HepG2 (cell line): ENCODE measurements around the gene SEC61G. TPM values are rescaled to one million over a fixed set of nuclear protein-coding genes. Genes with fewer than 3 reads are reported as not detected.

ENCODE experiments used
- ATAC-seq: fragments of 200-7000 bp; cut with Tn5 transposase; 3 replicates; pipeline ENCODE4 v1.9.1; 2020; ENCODE audit warnings: mild to moderate bottlenecking, moderate library complexity
- BruUV-seq: library from RNA; stranded (reverse); fragments of 400-500 nt; replicated peaks from 2 replicates; lab custom pipeline; 2021; lab: Mats Ljungman, UMichigan
- CTCF ChIA-PET: fragments of 300-600 bp; formaldehyde crosslinking; extraction: SDS; loops from one replicate; lab custom pipeline; 2021; ENCODE audit warnings: low total read pairs, inconsistent platforms, low intra/inter-chr PET ratio; lab: Yijun Ruan, JAX
- POLR2A ChIA-PET: fragments of 350-600 bp; sonication (Branson Sonifier 250); formaldehyde crosslinking; loops from one replicate; lab custom pipeline; 2020; ENCODE audit warnings: antibody characterized with exemption, inconsistent platforms; lab: Yijun Ruan, JAX
- DNase-seq: peaks from one replicate; pipeline ENCODE4 v3.0.0-alpha.2; 2015; ENCODE audit warnings: low spot score
- FAIRE-seq: peaks from 3 replicates; lab custom pipeline; 2011; peaks lifted over from hg19 to GRCh38; lab: Jason Lieb, UNC
- H2AFZ ChIP-seq: one replicate; pipeline ENCODE4 v1.6.1; 2011; ENCODE audit warnings: low read length, inconsistent platforms
- H3K27ac ChIP-seq: fragments of 300-600 bp; 3 replicates; pipeline ENCODE4 v1.8.0; 2011; ENCODE audit warnings: mixed run types, mild to moderate bottlenecking, mixed read lengths, low read length, inconsistent platforms; ENCODE audit not compliant: insufficient read depth; ENCODE audit errors: extremely low read length
- H3K27me3 ChIP-seq, 2 experiments: fragments of 200-600 bp in 1 of 2; 2 replicates in 1 of 2; 3 replicates in 1 of 2; pipeline versions ENCODE4 v1.6.0 to v1.8.0; 2011; ENCODE audit warnings: low read length in 2 of 2, mild to moderate bottlenecking in 2 of 2, moderate library complexity in 2 of 2, inconsistent platforms in 1 of 2; ENCODE audit not compliant: insufficient read depth in 2 of 2, control insufficient read depth in 1 of 2
- H3K36me3 ChIP-seq, 2 experiments: fragments of 200-600 bp in 1 of 2; replicated peaks in 1 of 2; 2 replicates in 1 of 2; 3 replicates in 1 of 2; pipeline versions ENCODE4 v1.5.1 to v1.8.0; 2011; ENCODE audit warnings: low read length in 2 of 2, inconsistent platforms in 1 of 2; ENCODE audit not compliant: insufficient read depth in 2 of 2, control insufficient read depth in 1 of 2
- H3K4me1 ChIP-seq: 2 replicates; pipeline ENCODE4 v1.5.1; 2012; ENCODE audit warnings: low read length, inconsistent platforms; ENCODE audit not compliant: insufficient read depth
- H3K4me2 ChIP-seq: 2 replicates; pipeline ENCODE4 v1.6.0; 2011; ENCODE audit warnings: low read depth, low read length, inconsistent platforms
- H3K4me3 ChIP-seq, 3 experiments: fragments of 200-600 bp in 1 of 3; sonication (generic), shearing (Covaris generic) in 1 of 3; replicated peaks in 1 of 3; 2 replicates each; pipeline ENCODE4 v1.5.1; 2011 to 2016; ENCODE audit warnings: low read length in 3 of 3, inconsistent platforms in 2 of 3, low read depth in 2 of 3, mild to moderate bottlenecking in 2 of 3, control low read depth in 1 of 3, mixed read lengths in 1 of 3; ENCODE audit not compliant: insufficient read depth in 1 of 3
- H3K79me2 ChIP-seq: one replicate; pipeline ENCODE4 v1.6.1; 2011; ENCODE audit warnings: low read length, inconsistent platforms; ENCODE audit not compliant: insufficient read depth
- H3K9ac ChIP-seq: 2 replicates; pipeline ENCODE4 v1.6.0; 2011; ENCODE audit warnings: mild to moderate bottlenecking, low read depth, low read length, inconsistent platforms; ENCODE audit not compliant: insufficient read depth
- H3K9me3 ChIP-seq: 2 replicates; pipeline ENCODE4 v1.5.1; 2012; ENCODE audit warnings: mild to moderate bottlenecking, low read length
- H4K20me1 ChIP-seq: 2 replicates; pipeline ENCODE4 v1.6.0; 2011; ENCODE audit warnings: inconsistent platforms, mild to moderate bottlenecking, low read length, moderate library complexity; ENCODE audit not compliant: insufficient read depth
- NCOA1 ChIP-seq: sonication (generic); formaldehyde crosslinking; IDR thresholded peaks from 2 replicates; pipeline ENCODE4 v1.9.0; 2021; ENCODE audit warnings: missing genetic modification reagents
- NR2F1 ChIP-seq, 2 experiments: fragments of 450-650 bp in 1 of 2; formaldehyde crosslinking in 1 of 2; IDR thresholded peaks; 2 replicates each; pipeline versions ENCODE4 v1.5.0 to v1.6.1; 2016 to 2020; ENCODE audit warnings: mild to moderate bottlenecking in 1 of 2, missing compliant biosample characterization in 1 of 2, missing genetic modification reagents in 1 of 2, moderate library complexity in 1 of 2
- SMARCE1 ChIP-seq: fragments of 450-650 bp; IDR thresholded peaks from 2 replicates; pipeline ENCODE4 v1.6.1; 2017; ENCODE audit warnings: borderline replicate concordance
- TCF7L2 ChIP-seq: IDR thresholded peaks from 2 replicates; pipeline ENCODE4 v1.6.1; 2011; ENCODE audit warnings: mild to moderate bottlenecking, low read depth, low read length, moderate library complexity
- ZFP36L2 ChIP-seq: sonication (generic); formaldehyde crosslinking; IDR thresholded peaks from 2 replicates; pipeline ENCODE4 v1.4.0; 2020; ENCODE audit warnings: missing genetic modification reagents
- ZNF17 ChIP-seq: sonication (generic); formaldehyde crosslinking; IDR thresholded peaks from 2 replicates; pipeline ENCODE4 v1.5.0; 2020; ENCODE audit warnings: mild to moderate bottlenecking, missing genetic modification reagents
- ZNF337 ChIP-seq: sonication (generic); formaldehyde crosslinking; IDR thresholded peaks from 2 replicates; pipeline ENCODE4 v1.5.1; 2020; ENCODE audit warnings: missing genetic modification reagents, low read depth, mild to moderate bottlenecking, borderline replicate concordance
- ZNF841 ChIP-seq: sonication (generic); formaldehyde crosslinking; IDR thresholded peaks from 2 replicates; pipeline ENCODE4 v1.8.1; 2023; ENCODE audit warnings: missing genetic modification reagents, borderline replicate concordance
- WGBS: methylation state at CpG from one replicate; pipeline ENCODE4 v1.1.6; 2017; ENCODE audit warnings: low lambda C conversion rate; 5-methylcytosine and 5-hydroxymethylcytosine counted together
- in situ Hi-C: cut with HindIII; loops from 2 replicates; pipeline ENCODE4 v1.10.0; 2017; ENCODE audit warnings: low pct_unique_long_range_greater_than_20kb; ENCODE audit not compliant: extremely low pct_ligation_motif_present
- intact Hi-C: fragments of 100-400 bp; cut with micrococcal nuclease; formaldehyde crosslinking; loops from one replicate; pipeline ENCODE4 v1.10.0; 2022; ENCODE audit not compliant: unreplicated experiment
- polyA plus RNA-seq, 8 experiments: library from polyadenylated mRNA; depleted of rRNA in 3 of 8; stranded (reverse) in 7 of 8; unstranded in 1 of 8; fragments of >200 nt; fragmentation: Illumina TruSeq in 4 of 8; extraction: Trizol in 4 of 8; gene quantifications; 2 replicates each; pipeline versions ENCODE4 v1.2.1 to v1.2.3, GENCODE V29; 2011 to 2016; ENCODE audit warnings: low read depth in 4 of 8, missing spikeins in 1 of 8, mixed read lengths in 1 of 8; ENCODE audit not compliant: insufficient read depth in 1 of 8
- total RNA-seq, 5 experiments: library from RNA; depleted of rRNA; stranded (reverse); fragments of >200 nt; fragmentation: Illumina TruSeq; extraction: Trizol; gene quantifications; 2 replicates each; pipeline ENCODE4 v1.2.3, GENCODE V29; 2016; ENCODE audit warnings: low read depth in 1 of 5
- TF ChIP-seq, protein P1 (sequence below): sonication (generic); formaldehyde crosslinking; conservative IDR thresholded peaks from 2 replicates; pipeline ENCODE4 v1.8.0; 2022; ENCODE audit warnings: mild to moderate bottlenecking, moderate library complexity, missing genetic modification reagents
- TF ChIP-seq, protein P2 (sequence below): sonication (generic); formaldehyde crosslinking; IDR thresholded peaks from 2 replicates; pipeline ENCODE4 v1.9.0; 2022; ENCODE audit warnings: missing genetic modification reagents, mild to moderate bottlenecking, borderline replicate concordance

The SEC61G gene
- total and polyA plus RNA-seq, 2 of the 13 experiments (the other 11 are each of a cell fraction or from before 2014, with no cell fraction given): 126 to 328 TPM

DNA sequence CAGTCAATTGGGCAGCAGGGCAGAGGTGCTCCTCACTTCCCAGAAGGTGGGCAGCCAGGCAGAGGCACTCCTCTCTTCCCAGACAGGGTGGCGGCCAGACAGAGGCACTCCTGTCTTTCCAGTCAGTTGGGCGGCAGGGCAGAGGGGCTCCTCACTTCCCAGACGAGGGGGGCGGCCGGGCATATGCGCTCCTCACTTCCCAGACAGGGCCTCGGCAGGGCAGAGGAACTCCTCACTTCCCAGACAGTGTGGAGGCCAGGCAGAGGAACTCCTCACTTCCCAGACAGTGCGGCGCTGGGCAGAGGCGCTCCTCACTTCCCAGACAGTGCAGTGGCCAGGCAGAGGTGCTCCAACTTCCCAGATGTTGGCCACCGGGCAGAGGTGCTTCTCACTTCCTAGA is 33.4 kb upstream of the SEC61G start:
- Histone ChIP-seq H3K9ac (no peak overlapping the region), H3K27me3 (peaks cover 0 to 4% of the 10 kb centered on the region in 2 experiments; a peak in 1 of 5 replicates), H3K4me2 (no peak overlapping the region), H3K9me3 (no peaks in the 10 kb centered on the region), H3K4me1 (no peaks in the 10 kb centered on the region), H2AFZ (no peak overlapping the region), H4K20me1 (no peaks in the 10 kb centered on the region), H3K27ac (no peak overlapping the region), H3K36me3 (no peaks in the 10 kb centered on the region), H3K79me2 (no peaks in the 10 kb centered on the region), H3K4me3 (no peak overlapping the region)
- TF ChIP-seq ZNF841: no peak
- no peak for TF ChIP-seq NR2F1 (CRISPR knock-in tag; IDR thresholded peaks at IDR 0.05)
- TF ChIP-seq, protein P1, sequence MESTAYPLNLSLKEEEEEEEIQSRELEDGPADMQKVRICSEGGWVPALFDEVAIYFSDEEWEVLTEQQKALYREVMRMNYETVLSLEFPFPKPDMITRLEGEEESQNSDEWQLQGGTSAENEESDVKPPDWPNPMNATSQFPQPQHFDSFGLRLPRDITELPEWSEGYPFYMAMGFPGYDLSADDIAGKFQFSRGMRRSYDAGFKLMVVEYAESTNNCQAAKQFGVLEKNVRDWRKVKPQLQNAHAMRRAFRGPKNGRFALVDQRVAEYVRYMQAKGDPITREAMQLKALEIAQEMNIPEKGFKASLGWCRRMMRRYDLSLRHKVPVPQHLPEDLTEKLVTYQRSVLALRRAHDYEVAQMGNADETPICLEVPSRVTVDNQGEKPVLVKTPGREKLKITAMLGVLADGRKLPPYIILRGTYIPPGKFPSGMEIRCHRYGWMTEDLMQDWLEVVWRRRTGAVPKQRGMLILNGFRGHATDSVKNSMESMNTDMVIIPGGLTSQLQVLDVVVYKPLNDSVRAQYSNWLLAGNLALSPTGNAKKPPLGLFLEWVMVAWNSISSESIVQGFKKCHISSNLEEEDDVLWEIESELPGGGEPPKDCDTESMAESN (CRISPR knock-in tag): no peak
- TF ChIP-seq ZNF337 (CRISPR knock-in tag): no peak
- TF ChIP-seq TCF7L2: no peak
- no peak for TF ChIP-seq ZNF17 (CRISPR knock-in tag)
- no peak for TF ChIP-seq ZFP36L2 (CRISPR knock-in tag)
- no peak for TF ChIP-seq NCOA1 (CRISPR knock-in tag)
- TF ChIP-seq, protein P2, sequence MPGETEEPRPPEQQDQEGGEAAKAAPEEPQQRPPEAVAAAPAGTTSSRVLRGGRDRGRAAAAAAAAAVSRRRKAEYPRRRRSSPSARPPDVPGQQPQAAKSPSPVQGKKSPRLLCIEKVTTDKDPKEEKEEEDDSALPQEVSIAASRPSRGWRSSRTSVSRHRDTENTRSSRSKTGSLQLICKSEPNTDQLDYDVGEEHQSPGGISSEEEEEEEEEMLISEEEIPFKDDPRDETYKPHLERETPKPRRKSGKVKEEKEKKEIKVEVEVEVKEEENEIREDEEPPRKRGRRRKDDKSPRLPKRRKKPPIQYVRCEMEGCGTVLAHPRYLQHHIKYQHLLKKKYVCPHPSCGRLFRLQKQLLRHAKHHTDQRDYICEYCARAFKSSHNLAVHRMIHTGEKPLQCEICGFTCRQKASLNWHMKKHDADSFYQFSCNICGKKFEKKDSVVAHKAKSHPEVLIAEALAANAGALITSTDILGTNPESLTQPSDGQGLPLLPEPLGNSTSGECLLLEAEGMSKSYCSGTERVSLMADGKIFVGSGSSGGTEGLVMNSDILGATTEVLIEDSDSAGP: no peak
- TF ChIP-seq SMARCE1: no peak
- POLR2A ChIA-PET: no interaction called here
- no TSS peak for BruUV-seq
- FAIRE-seq (no peak), DNase-seq (no peak), ATAC-seq (no peak; the same call in 2 of the 3 replicates)
- intact Hi-C loops: no loop called here
- CTCF ChIA-PET: no interaction called here
- WGBS: no CpG with 5 or more reads among the region's 11 CpGs
- in situ Hi-C loops: no loop called here
